Measurements from ENCODE around the gene BAIAP2. TPM values are rescaled to one million over a fixed set of nuclear protein-coding genes. Genes with fewer than 3 reads are reported as not detected.

Gene BAIAP2
- total and polyA plus RNA-seq, 7 donors, result 6.5 to 52.3 (median 32.6) TPM

DNA sequence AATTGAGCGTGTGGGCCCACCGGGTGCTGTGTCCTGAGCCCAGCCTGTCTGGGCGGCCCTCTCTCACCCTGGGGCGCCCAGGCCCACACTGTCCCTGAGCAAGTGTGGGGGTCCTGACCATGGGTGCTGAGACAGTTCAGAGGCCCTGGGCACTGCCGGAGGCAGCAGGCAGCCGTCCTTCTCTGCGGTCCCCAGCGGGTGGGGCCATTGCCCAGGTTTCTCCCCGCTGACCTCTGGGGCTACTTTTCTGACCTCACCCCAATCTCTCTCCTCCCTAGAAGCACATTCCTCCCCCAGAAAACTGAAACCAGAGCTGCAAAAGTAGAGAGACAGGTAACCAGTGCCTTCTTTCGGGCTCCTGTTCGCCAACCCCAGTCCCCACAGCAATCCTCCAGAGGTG lies 94.3 kb downstream of the BAIAP2 start:
- H3K9me3 ChIP-seq, result no peaks in the 10 kb centered on the region
- H3K27ac ChIP-seq, result peak overlapping the region; percentile 38 to 65 (median 50)
- WGBS, 2 donors, result 84 to 93% methylated on average over 11 of the region's 11 CpGs
- H3K27me3 ChIP-seq, result no peaks in the 10 kb centered on the region
- no peak for TF ChIP-seq EP300 (IDR thresholded peaks at IDR 0.05)
- intact Hi-C loops (cut with DNase I), result no loop called here
- H3K4me3 ChIP-seq, result no peak overlapping the region
- H3K36me3 ChIP-seq, result no peaks in the 10 kb centered on the region
- no peaks in the 10 kb centered on the region for H3K4me1 ChIP-seq
- DNase-seq, result no peak

DNA sequence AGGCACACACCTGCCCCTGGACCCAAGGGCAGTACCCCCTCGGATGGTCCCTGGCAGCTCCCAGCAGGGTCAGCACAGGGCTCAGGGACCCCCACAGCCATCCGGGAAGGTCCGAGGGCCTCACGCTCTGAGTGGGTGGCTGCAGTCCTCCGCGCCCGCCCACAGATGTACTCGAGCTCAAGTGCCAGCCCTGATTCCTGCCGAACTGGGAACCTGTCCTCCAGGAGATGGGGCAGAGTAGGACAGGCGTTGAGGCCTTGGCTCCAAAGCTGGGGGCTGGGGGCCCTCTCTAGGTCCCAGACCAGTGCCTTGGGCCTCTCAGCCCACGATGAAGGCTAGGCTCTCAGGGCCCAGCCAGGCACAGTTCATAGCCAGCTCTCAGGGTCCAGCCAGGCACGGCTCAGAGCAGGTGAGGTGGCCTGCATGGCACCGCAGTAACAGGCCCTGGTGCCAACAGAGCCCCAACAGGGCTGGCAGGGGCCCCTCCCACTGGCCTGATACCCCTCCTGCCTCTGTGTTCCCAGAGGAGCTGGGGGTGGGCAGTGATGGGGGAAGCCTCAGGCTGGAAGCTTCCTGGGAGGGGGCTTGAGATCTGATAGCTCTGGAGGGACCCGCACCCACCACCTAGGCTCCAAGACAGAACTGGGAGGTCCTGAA lies 94.9 kb downstream of the BAIAP2 start:
- no peaks in the 10 kb centered on the region for H3K4me1 ChIP-seq
- H3K9me3 ChIP-seq, result no peaks in the 10 kb centered on the region
- no peaks in the 10 kb centered on the region for H3K27me3 ChIP-seq
- WGBS, 2 donors, result 80 to 87% methylated on average over 14 of the region's 14 CpGs
- H3K27ac ChIP-seq, result peak overlapping the region; percentile 38 to 65 (median 50)
- no peaks in the 10 kb centered on the region for H3K36me3 ChIP-seq
- no peak overlapping the region for H3K4me3 ChIP-seq
- TF ChIP-seq, protein P1, sequence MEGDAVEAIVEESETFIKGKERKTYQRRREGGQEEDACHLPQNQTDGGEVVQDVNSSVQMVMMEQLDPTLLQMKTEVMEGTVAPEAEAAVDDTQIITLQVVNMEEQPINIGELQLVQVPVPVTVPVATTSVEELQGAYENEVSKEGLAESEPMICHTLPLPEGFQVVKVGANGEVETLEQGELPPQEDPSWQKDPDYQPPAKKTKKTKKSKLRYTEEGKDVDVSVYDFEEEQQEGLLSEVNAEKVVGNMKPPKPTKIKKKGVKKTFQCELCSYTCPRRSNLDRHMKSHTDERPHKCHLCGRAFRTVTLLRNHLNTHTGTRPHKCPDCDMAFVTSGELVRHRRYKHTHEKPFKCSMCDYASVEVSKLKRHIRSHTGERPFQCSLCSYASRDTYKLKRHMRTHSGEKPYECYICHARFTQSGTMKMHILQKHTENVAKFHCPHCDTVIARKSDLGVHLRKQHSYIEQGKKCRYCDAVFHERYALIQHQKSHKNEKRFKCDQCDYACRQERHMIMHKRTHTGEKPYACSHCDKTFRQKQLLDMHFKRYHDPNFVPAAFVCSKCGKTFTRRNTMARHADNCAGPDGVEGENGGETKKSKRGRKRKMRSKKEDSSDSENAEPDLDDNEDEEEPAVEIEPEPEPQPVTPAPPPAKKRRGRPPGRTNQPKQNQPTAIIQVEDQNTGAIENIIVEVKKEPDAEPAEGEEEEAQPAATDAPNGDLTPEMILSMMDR (IDR thresholded peaks at IDR 0.05), result no peak
- TF ChIP-seq POLR2AphosphoS5 (IDR thresholded peaks at IDR 0.05), result no peak
- TF ChIP-seq POLR2A (IDR thresholded peaks at IDR 0.05), result no peak
- TF ChIP-seq EP300 (IDR thresholded peaks at IDR 0.05), result no peak
- no peak for DNase-seq
- intact Hi-C loops (cut with DNase I), result no loop called here

GRCh38 chr17:81130385-81131361 lies 95.7 kb downstream of the BAIAP2 start:
- no peaks in the 10 kb centered on the region for H3K9me3 ChIP-seq
- 77 to 78% methylated on average over 41 of the region's 41 CpGs for WGBS, 2 donors
- no peaks in the 10 kb centered on the region for H3K27me3 ChIP-seq
- intact Hi-C loops (cut with DNase I), result no loop called here
- H3K4me1 ChIP-seq, result no peaks in the 10 kb centered on the region
- peak overlapping the region; percentile 34 to 65 (median 46) for H3K27ac ChIP-seq
- H3K36me3 ChIP-seq, result no peaks in the 10 kb centered on the region
- no peak overlapping the region for H3K4me3 ChIP-seq
- DNase-seq, result no peak
- no peak for TF ChIP-seq EP300 (IDR thresholded peaks at IDR 0.05)
- TF ChIP-seq POLR2A (IDR thresholded peaks at IDR 0.05), result peak in 1 of 2 donors; percentile 12

- no peaks in the 10 kb centered on the region for H3K9me3 ChIP-seq
- no peaks in the 10 kb centered on the region for H3K27me3 ChIP-seq
- DNase-seq, result no peak
- peak overlapping the region in 3 of 4 donors; percentile 14 to 65 (median 55) for H3K27ac ChIP-seq
- no peaks in the 10 kb centered on the region for H3K4me1 ChIP-seq
- intact Hi-C loops (cut with DNase I), result no loop called here
- WGBS, 2 donors, result 53 to 73% methylated on average over 14 of the region's 14 CpGs
- no peaks in the 10 kb centered on the region for H3K36me3 ChIP-seq
- no peak overlapping the region for H3K4me3 ChIP-seq
- TF ChIP-seq POLR2A (IDR thresholded peaks at IDR 0.05), result no peak
- TF ChIP-seq POLR2AphosphoS5 (IDR thresholded peaks at IDR 0.05), result no peak
- TF ChIP-seq EP300 (IDR thresholded peaks at IDR 0.05), result no peak
- TF ChIP-seq, protein P1 (IDR thresholded peaks at IDR 0.05), result no peak
Observed at GRCh38 chr17:81131486-81132196, 96.7 kb downstream of the BAIAP2 start.

DNA sequence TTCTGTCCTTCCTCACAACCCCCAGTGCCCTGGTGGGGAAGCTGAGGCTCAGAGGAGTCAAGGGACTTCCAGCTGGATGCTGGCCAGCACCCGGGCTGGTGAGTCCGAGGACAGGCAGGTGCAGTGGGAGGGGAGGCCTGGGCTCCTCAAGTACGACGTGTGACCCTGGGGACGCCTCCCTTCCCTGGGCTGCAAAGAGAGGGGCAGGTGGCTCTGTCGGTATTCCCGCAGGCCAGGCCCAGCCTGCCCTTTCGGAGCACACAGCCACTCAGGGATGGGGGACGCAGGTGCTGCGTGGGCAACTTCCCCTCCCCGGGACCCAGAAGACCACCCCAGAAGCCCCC lies 97.2 kb downstream of the BAIAP2 start:
- H3K4me1 ChIP-seq, result no peaks in the 10 kb centered on the region
- whole genome bisulfite sequencing, 2 donors, result 27 to 58% methylated on average over 11 of the region's 11 CpGs
- TF ChIP-seq POLR2A (IDR thresholded peaks at IDR 0.05) (no peak), POLR2AphosphoS5 (IDR thresholded peaks at IDR 0.05) (no peak), EP300 (IDR thresholded peaks at IDR 0.05) (no peak)
- TF ChIP-seq, protein P1 (IDR thresholded peaks at IDR 0.05), result no peak
- no peaks in the 10 kb centered on the region for H3K9me3 ChIP-seq
- peak overlapping the region in 1 of 4 donors; percentile 9 for H3K4me3 ChIP-seq
- H3K27ac ChIP-seq, result peak overlapping the region in 2 of 4 donors; percentile 55 to 65
- no peaks in the 10 kb centered on the region for H3K27me3 ChIP-seq
- no peaks in the 10 kb centered on the region for H3K36me3 ChIP-seq
- intact Hi-C loops (cut with DNase I), result no loop called here
- no peak for DNase-seq
